Stimulated activated CD4-positive, alpha-beta T cell treated with anti-CD3 and anti-CD28 coated beads, Interleukin-15, amount 100 ng/mL, for 48 hours (primary cell): ENCODE results near the gene PPP1R37.

Experiments
- DNase-seq, 2 donors: peaks; one replicate each; pipeline ENCODE4 v3.0.0-alpha.2; 2020; ENCODE audit warnings: low read depth in 2 of 2

Gene PPP1R37

DNA sequence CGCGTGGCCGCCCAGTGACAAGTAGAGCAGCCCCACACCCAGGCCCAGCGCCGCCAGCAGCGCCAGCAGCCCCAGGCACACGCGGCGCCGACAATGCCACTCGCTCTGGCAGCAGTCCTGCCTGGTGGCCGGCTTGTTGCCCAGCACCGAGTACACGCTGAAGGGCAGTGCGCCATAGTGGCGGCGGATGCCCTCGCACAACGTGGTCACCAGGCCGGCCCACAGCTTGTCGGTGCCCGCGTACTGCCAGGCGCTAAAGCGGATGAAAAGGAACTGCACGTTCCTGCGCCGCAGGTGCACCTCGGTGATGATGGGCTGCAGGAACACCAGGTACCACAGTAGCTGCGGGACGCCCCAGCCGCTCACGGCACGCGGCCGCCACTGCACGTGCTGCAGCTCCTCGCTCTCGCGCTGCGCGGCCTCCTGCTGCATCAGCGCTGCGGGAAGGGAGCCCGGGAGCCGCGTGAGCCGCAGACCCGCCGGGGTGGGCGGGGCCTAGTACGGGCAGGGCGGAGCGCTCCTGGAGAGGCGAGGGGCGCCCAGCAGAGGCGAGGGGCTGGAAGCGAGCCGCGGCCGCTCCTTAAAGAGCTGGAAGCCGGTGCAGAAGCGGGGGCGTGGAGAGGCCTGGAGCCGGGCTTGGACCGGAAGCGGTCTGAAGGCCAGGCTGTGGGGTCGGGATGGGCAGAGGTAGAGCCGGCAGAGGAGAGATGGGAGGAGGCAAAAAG is 60.5 kb downstream of the PPP1R37 start:
- DNase-seq = peak in 1 of 2 donors; percentile 19

DNA sequence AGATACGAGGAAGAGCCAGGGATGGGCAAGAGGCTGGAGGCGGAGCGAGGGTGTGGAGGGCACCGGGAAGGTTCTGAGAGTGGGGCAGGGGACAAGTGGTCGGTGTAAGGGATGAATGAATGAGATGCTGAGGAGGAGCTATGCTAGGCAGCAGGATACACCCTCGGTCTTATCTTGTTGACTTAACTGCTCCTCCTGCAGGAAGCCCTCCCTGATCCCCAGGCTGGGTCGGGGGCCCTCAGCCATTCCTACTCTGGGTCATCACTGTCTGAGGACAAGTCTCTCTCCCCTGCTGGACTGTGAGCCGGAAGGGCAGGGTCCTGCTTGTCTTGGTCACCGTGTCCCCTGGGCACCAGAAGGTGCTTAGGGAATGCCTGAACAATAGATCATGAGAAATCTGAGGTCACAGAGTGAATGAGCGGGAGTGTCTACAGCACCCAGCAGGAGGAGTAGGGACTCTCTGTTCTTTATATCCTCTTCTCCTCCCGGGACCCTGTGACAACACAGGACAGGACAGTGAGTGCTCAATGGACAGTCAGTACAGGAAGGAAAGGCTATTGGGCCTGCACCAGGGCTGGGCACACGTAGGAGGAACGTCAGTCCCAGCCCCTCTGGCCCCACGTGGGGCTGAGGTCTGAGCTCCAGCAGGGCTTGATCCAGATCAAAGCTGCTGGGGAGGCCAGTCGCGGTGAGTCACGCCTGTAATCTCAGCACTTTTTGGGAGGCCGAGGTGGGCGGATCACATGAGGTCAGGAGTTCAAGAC is 61.3 kb downstream of the PPP1R37 start:
- DNase-seq = no peak

DNA sequence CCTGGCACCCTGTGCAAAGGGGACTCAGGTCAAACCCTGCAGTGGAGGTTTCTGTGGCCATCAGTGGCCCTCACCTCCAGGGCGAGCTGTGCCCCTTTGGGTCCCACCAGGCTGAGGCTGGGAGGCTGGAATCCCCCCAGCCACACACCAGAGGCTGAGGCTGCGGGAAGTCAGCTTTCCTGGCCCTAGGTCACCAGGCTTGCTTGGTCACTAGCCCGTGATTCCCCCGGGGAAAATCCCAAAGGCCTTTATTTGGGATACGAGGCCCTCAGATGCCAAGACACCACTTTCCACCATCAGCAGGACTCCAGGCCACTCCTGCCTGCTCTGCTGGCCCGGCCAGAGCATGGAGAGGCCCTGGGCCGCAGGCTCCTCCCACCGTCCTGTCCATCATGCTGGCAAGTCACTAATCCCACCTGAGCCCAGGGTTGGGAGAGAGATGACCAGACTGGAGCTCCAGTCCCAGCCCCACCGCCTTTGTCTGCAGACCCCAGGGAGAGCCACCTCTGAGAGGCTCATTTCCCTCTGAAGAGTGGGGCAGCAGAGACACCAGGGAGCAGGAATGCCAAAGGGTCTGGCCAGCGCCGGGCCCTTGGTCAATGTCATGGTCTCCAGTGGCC is 63.1 kb downstream of the PPP1R37 start:
- no peak for DNase-seq

DNA sequence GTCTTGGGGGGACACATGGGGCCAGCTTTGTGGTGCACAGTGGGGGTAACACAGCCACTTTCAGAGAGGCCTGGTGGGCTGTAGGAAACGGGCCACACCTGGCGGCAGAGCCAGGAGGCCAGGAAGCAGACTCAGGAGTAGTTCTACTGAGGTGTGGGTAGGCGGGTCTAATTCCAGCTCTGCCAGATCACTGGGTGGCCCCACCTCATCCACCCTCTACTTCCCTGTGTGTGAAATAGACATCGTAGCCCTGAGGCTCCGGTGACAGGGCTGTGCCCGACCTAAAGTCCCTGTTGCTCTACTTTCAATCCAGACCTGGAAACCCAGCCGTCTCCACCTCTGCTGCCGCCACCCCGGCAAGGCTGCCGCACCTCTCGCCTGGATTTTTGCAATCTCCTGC is 63.8 kb downstream of the PPP1R37 start:
- DNase-seq = no peak

DNA sequence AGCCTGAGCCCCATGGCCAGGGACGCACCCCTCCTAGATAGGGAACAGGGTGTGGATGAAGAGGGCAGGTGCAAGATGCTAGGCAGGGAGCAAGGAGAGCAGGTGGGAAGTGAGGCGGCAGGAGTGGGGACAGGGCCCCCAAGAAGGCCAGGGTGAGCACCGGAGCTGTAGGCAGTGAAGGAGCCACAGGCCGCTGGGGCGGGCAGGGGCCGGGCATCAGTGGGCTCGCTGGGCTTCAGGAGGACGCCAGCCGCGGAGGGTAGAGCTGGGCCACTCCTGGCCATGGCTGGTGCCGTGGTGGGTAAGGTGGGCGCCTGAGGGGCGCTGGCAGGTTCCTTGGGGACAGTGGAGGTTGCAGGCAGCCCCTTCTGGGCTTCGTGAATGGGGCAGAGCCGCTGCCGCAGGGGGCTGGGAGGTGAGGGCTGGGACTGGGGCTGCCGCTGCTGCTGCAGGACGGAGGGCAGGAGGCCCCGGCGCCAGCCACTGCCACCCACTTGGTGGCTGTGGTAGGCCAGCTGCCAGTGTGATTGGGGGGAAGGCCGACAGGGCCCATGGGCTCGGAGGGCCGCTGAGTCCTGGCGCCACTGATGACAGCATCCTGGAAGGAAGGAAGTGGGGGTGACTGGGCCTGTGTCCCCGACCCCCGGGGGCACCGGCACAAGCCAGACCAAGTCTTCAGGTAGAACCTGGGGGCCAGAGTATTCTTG is 65.7 kb downstream of the PPP1R37 start:
- no peak for DNase-seq

DNA sequence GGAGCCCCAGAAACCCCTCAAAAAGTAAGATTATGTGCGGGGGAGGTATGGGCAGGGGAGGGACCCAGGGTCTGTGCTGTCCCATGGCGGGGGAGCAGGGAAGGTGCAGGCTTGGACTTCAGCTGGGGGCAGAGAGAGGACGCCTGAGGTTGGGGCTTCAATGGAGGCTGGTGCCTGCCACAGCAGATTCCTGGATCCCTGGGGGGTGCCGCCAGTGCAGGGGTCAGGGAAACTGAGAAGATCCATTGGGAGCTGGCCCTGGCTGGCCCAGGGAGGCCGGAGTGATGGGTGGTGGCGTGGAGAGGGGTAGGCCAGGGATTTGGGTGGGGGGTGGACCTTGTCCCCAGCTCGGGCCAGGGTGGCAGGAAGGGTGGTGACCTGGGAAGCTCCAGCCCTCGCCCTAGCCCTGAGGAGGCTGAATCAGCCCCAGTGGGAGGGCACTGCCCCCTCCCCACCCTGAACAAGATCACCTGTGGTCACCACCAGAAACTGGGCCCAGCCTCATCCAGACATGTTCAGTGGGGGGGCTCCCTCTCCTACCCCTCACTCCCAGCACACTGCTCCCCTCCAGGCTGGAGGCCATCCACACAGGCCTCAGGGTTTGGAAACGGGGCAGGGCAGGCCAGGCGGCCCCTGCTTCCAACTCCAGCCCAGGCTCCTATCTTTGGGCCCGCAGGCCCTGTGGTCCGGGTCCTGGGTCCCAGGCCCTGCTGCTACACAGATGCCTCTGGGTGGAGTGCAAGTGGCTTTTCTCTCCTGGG is 66.4 kb downstream of the PPP1R37 start:
- DNase-seq = no peak

DNA sequence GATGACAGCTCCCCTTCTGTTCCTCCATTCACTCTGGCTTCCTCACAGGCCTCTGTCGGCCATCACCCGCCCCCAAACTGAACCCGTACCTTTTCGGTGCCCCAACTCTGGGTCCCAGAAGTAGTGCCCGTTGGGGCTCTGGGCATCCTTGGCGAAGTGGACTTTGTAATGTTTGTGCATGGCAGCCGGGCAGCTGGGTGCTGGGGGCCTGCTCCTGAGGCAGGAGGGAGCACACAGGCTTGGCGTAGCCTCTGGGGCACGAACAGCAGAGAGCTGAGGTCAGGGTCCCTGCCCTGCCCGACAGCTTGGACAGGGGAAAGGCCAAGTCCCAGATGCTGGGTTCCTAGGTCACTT is 67.0 kb downstream of the PPP1R37 start:
- DNase-seq = no peak

DNA sequence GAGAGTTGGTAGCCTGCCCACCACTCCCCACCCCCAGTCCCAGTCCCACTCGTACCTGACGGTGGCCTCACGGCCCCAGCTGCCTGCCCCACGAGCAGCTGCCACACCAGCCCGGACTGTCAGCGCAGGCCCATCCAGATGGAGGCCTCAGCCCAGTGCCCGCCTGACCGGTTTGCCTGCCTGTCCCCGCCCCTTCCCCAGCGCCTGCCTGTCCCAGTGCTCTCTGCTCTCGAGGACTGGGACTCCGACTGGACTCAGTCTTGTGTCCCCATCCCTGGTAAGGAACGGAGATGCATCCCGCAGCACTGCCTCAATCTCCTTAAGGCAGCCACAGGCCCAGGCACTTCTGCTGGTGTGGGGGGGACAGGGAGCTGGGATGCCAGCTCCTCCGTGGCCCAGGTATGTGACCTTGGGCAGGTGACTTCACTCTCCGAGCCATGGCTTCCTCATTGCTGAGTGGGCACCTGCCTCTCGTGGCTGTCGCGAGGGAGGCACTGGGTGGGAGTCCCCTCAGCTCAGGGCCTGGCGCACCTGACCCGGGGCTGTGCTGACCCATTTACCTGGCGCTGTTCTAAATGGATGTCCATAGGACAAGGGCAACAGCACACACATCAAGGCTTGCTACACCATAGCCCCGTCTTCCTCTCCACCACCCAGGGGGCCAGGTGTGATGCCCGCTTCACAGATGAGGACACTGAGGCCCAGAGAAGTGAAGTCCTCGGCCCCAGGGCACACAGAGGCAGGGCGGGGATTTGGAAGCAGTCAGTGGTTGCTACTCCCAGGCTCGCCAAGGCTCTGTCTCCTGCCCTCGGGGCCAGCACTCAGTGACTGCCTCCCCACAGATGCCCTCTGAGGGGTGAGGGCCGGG is 68.1 kb downstream of the PPP1R37 start, which contains the start of gene NKPD1:
Gene NKPD1 (minus strand): TSS at position 113 of the 868 bp plus-strand sequence. CDS start 832 bp downstream, outside the sequence.
- DNase-seq = no peak

DNA sequence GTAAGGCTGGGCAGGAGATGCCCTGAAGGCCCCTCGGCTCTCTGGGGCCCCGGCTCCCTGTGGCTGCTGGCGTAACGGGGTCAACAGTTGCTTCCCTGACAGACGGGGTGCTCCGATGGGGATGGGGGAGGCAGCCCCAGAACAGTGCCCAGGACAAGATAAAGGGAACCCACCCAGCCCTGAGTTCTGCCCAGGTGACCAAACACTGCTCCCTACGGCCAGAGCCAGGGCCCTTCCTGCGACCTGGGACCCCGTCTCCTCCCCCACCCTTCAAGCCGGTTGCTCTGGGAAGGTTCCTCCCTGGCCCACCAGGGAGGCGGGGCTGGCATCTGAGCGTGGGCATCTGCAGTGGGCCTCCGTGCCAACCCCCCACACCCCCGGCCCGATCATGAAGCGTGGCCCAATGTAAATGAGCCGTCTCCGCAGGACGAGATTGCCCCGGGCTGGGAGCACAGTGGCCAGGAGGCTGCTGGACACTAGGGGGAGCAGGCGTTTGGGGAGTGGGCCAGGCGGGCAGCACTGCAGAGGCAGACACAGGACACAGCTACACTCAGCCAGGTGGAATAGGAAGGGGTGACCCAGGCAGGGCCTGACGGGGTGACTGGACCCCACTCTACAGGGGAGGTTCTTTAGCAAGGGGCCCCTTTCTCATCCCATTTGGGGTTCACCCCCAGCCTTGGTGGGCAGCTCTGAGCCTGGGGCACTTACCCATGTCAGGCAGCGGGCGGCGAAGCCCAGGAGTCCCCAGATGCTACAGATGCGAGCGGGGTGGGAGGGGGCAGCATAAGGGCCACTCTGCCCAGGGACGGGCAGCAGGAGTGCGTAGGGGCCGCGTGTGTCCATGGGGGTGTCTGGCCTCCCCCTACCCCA is 69.0 kb downstream of the PPP1R37 start:
- DNase-seq = no peak

DNA sequence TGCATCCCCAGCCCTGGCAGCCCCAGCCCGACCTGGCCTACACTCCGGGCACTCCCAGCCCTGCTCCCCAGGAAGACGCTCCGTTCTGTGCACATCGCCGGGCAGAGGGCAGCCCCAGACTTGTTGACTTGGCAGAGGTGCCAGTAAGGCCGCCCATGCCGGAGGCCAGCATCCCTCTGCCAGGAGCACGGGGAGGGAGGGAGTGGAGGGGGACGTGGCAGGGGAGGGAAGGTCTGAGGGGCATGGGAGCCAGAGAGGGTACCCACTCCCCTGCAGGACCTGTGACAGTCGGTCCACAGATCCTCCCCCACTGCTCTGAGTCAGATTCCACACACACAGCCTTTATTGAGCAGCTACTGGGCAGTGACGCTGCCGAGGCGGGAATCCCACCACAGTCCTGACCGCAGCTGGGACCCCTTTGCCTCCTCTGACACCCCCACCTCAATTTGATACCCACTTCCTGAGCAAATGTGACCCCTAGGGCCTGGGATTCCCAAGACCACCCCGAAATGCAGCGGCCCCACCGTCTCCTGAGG is 69.7 kb downstream of the PPP1R37 start:
- no peak for DNase-seq

DNA sequence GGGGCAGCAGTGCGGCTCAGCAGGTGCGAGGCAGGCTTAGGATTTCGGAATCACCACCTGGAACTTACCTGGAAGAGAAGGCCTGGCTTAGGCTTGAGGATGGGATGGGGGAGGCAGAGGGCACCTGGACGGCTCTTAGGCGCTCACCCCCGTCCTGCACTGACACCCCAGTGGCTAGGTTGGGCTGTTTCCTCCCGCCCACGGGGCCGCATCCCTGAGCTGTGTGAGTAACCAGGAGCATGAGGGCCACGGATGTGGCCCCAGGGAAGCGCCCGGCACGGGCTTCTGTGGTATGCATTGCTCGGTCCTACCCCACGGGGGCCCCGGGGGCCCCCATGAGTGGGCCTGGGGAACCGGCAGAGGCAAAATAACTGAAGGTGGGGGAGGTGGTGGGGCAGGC is 70.2 kb downstream of the PPP1R37 start:
- DNase-seq = no peak

DNA sequence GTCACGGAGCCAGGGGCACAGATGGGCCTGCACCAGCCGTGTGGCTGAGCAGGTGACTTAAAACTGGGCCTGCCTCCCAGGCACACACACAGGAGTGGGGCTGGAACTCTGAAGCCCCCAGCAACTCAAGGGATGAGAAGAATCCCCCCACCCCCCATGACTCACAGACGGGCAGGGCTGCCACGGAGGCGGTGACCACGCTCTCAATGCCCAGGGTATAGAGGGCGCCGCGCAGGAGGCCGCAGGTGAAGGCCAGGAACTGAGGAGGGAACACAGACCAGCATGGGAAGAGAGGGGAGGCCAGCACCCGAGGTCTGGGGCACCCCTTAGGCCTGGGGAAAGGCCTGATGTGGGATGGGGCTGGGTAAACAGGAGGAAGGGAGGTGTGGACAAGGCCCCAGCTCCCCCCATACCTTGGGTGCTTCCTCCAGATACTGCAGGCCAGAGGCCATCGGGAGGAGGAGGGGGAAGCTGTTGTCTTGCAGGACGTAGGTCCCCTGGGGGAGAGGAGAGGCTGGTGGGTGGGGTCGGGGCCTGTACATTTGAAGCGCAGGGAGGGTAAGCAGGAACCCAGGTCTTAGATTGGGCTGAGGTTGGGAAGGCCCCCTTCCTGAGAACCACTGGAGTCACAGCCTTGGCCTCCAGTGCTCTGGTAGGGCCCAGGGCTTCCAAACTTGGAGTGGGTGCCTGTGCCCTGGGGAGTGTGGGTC is 70.9 kb downstream of the PPP1R37 start:
- no peak for DNase-seq

DNA sequence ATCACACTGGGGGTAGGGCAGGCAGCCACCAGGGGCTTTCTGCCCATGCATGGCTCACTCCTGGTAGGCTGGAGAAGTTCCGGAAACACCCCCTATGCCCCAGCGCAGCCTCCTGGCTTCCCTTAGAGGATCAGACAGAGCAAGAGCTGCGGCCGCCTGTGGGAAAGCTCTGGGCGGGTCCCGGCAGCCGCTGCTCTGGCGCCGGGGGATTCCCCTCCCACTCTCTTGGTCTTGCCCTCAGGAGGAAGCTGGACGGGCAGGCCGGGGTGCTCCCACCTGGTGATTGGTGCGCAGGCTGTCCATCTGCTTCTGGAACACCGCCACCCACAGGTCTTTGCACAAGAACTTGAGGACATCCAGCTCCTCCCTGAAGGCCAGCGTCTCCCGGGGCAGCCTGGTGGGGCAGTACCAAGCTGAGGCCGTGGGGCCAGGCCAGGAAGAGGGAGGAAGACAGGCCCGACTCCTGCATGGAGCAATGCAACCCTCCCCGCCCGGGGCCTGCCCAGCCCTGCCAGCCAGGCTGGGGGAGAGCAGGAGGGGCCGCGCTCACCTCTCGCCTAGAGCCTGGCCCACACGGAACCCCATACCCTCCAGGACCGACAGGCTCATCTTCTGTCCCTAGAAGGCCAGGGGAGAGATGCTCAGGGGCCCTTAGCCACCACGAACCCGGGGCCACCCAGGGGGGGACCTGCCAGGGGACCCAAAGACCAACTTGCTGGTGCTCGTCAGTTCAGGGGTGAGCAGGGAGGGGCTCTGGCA is 71.8 kb downstream of the PPP1R37 start:
- peak in 1 of 2 donors; percentile 35 for DNase-seq

DNA sequence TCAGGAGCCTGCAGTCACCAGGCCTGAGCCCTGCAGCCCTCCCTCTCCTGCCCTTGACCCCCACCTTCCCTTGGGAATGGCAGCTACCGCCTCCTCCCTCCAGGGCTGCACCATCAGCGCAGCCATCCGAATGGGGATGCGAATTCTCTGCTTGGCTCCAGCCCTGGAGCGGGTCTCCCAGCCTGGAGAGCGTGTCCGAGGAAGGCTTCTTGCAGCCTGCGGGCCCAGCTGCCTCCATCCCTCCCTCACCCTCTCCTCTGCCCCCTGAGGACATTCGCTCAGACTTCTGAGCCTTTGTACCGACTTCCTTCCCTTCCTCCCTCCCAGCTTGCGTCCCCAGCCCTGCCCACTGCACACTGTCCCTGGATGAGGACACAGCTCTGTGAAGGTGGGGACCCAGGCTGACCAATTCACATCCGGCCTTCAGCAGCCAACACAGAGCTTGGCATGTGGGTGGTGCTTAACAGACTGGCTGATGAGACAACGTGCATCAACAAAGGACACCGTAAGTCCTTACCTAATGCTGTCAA is 73.8 kb downstream of the PPP1R37 start:
- DNase-seq = no peak

DNA sequence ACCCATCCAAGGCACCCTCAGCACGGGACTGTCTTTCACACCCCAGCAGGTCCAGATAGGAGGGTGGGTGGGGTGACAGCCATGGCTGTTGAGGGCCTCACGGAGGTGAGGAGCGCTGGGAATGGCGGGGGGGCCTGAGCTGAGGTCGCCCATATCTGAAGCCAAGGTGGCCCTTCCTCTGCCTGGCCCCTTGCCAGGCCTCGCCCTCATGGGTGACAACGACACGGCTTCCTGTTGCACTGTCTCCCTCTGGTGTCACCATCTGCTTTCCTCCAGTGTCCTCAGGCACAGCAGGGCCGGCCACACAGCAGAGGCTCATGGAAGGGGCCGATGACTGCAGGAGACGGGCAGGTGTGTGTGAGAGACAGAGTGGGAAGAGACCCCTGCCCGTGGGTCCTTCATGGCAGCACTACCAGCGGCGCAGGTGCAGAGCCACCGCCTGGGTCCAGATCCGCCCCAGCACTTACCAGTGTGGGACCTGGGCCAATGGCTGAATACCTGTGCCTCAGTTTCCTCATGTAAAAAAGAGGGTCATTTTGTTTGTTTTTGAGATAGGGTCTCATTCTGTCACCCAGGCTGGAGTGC is 75.9 kb downstream of the PPP1R37 start:
- no peak for DNase-seq

DNA sequence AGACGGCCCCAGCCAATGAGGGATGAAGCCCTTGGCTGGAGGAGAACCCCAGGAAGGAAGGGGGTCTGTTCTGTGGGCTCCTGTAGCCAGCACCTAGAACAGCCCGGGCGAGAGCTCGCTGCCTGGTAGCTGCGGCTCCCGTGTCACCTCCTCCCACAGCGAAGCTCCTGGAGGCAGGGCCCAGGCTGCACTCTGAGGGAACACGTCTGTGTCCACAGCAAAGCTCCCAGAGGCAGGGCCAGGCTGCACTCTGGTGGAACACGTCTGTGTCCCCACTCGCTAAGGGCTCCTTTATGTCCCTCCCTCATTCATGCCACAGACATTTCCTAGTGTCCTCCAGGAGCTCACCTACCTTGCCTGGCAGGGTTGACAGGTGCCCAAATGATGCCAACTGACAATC is 76.6 kb downstream of the PPP1R37 start:
- DNase-seq = no peak
